GM18519 (cell line): ENCODE data around the gene TMCO4.

ENCODE experiments used
- ATAC-seq: cut with Tn5 transposase; IDR thresholded peaks from one replicate; pipeline ENCODE4 v1.9.1; 2021; ENCODE audit warnings: mild to moderate bottlenecking, moderate library complexity; ENCODE audit not compliant: unreplicated experiment, low FRiP score

Gene TMCO4

DNA sequence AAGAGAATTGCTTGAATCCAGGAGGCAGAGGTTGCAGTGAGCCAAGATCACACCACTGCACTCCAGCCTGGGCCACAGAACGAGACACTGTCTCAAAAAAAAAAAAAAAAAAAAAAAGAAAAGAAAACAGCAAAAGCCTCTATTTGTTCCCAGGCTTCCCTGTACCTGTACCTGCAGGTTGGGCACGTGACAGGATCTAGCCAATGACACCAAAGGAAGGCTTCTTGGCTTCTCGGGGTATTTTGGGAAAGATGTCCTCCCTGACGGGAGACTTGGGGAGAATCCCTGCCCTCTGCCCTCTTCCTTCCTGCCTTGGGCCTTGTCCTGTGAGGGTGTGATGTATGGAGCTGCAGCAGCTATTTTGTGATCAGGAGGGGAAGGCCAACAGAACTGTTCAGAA is 22.8 kb downstream of the TMCO4 start:
- no peak for ATAC-seq

DNA sequence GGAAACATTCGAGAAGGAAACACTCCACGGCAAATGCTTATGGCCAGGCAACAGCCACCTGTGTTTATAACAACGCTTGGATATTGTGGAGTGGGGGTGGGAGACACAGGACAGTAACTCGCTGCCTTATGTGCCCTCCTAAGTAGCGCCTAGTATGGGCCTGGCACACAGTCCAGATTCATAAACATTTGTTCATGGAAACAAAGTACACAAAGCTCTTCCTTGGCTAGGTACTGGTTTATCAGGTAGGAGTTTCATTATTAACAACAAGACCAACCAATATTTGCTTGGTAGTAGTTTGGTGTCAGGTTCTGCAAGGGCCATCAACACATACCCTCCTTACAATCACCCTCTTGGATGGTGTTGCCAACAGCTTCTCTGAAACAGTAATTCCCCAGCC is 23.4 kb downstream of the TMCO4 start:
- no peak for ATAC-seq

DNA sequence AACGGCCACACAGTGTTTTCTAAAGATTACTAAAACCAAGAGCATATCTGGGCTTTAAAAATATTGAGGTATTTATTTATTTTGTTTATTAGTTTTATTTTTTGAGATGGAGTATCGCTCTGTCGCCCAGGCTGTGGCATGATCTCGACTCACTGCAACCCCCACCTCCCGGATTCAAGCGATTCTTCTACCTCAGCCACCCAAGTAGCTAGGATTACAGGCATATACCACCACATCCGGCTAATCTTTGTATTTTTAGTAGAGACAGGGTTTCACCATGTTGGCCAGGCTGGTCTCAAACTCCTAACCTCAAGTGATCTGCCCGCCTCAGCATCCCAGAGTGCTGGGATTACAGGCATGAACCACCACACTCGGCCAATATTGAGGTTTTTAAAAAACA is 23.9 kb downstream of the TMCO4 start:
- ATAC-seq, result no peak

DNA sequence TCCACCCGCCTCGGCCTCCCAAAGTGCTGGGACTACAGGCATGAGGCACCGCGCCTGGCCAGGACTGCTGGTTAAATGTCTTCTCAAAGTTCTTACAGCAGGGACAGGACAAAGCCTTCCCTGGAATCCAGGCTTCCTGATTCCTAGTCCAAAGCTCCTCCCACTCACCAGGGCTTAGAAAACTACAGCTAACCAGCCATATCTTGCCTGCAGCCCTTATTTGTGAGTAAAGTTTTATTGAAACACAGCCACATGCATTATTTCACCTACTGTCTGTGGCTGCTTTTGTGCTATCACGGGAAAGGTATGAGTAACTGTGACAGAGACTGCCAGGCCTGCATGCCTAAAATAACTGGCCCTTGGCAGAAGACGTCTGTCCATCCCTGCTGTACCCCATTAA is 24.4 kb downstream of the TMCO4 start:
- ATAC-seq, result no peak

DNA sequence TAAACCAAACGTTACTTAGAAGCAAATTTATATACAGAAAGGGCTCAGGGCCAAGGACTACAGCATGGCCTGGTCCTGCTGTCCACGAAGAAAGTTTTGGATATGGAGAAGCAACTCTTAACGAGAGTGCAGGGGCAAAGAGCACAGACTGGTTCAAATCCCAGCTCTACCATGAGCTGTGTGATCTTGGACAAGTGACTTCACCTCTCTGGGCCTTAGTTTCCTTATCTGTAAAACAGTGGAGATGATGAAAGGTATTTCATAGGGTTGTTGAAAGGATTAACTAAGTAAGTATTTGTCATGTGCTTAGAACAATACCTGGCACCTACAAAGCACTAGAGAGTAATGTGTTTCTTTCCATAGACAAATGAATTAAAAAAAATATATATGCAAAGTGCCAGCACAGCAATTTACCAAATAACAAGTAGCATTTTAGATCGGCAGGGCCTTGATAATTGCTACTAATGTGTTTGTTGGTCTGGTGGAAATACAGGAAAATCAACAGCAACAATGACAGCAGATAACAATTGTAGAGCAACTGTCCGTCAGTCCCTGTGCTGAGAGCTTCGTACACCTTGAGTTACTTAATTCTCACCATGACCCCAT is 25.4 kb downstream of the TMCO4 start:
- no peak for ATAC-seq

DNA sequence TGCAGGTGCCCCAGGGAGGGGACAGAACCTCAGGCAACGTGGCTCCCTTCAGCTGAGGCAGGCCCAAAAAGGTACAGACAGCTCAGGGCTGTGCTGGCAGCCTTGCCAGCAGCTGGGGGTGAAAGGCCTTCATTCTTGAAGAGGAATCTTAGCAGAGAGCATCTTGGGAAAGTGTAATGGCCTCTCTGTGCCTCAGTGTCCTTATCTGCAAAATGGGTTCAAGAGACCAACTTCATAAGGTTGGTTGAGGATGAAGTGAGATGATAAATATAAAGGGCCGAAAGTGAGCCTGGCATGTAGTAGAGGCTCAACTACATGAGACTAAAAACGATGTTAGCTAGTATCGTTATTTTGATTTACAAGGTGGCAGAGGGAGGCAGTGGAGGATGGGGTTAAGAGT is 26.2 kb downstream of the TMCO4 start:
- ATAC-seq, result no peak

DNA sequence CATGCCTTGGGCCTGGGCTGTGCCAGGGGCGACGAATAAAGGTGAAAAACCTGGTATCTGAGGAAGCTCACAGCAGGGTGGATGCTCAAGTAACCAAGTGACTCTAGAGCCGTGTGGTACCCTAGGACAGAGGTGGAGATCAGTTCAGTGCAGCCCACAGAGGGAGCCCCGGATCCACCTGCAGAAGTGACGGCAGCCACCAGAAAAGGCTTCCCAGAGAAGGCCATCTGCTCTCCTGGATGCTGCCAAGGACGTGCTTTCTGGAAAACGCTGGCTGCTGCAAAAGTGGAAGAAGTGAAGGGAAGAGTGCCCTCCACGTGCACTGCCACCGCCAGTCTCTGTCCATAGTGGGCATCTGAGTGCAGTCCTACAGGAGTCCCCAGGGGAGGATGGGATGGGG is 27.7 kb downstream of the TMCO4 start:
- no peak for ATAC-seq

DNA sequence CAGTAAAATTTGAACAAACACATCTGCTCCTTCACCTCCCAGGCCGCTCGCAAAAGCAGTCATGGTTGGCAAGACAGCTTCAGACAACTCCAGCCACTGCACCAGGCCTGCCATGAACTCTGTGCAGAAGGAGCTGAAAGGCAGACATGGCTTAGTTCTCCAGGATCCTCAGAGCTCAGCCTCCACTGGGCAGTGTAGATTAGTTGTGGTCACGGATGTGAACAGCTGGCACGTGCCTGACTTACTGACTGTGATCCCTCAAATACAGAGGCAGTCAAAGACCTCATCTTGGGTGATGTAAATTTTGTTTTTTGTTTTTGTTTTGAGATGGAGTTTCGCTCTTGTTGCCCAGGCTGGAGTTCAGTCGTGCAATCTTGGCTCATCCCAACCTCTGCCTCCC is 28.4 kb downstream of the TMCO4 start:
- ATAC-seq, result no peak

DNA sequence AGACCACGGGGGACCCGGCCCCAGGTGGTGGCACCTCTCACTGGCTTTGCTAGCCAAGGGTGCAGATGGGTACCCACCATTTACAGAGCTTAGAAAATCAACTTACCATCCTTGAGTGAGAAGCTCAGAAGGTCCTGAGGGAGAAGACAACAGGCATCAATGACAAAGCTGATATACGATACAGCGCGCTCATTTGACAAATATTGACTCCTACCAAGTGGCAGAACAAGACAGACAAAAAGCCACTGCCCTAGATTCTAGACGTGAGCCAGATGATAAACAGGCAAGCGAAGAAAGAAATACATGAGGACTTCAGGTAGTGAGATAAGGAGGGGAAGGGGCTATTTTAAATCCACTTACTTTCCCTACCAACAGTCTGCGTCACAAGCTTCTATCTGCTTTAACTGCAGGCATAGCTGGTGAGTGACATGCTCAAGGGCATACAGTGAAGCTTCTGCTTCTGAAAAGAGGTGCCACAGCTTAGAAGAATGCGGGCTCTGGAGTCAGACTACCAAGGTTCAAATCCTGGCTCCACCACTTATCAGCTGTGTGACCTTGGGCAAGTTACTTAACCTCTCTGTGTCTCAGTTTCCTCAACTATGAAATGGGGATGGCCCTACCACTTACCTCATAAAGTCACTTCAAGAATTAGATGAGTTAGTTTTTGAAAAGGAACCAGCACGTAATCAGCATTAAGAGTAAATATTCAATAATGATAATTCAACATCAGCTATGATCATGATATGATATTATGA is 29.1 kb downstream of the TMCO4 start:
- no peak for ATAC-seq

DNA sequence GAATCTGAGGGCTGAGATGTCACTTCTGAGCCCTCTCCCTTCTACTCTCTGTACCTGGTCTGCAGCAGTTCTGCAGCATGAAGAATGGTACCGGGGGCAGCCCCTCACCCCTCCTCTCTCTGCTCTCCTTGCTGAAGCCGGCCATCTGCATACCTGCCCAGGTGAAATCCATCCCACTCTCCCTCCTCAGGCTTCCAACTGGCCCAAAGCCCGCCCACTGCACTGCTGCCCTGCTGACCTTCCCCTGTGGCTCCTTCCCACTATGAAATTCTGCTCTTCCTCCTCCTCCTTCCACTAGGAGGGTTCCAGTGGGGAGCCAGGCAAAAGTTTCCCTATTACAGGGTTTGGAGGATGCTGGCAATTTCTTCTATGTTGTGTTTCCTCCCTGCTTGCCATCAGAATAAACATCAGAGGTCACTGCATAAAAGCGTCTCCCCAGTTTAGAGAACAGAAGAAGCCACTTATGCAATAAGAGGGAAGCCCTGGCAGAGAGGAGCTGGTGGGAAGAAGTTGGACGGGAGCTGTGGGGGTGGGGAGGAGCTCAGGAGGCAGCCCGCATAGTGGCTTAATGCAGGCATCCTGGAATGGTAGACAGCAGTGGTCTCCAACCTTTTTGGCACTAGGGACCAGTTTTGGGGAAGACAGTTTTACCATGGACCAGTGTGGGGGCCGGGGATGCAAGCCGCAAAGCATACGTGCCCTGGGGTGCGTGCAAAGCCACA is 30.3 kb downstream of the TMCO4 start:
- ATAC-seq, result no peak

DNA sequence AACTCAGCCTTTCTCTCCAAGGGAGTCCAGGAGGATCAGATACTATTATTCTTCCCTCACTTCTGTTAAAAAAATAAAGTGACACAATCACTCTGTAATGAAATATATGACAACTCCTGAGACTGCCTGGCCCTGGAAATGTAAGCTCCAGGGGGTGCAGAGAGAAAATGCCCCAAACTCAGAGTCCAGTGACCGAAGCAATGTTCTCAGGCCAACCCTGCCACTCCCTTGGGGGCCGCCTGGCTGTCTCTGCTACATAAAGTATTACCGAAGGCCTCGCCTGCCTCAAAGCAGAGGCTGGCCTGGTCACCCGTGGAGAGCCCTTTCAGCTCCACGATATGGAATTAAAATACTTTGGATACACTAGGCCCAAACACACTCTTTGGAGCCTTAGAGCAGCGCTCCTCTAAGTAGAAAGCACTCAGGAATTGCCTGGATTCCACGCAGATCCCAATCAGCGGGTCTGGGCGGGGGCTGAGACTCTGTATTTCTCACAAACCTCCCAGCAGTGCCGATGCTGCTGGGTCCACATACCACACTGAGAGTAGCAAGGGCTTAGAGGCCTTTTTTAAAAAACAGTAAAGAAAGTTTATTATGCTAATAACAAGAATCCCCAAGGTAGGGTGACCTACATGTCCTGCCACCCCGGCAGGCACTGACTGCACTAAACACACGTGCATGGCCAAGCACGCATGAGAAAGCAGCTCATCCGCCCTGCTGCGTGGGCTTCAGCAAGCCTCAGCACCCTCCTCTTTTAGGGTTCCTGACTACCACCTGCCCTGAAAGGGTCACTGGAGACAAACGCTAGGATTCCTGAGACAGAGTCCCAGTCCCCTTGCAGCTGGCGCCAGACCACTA is 31.1 kb downstream of the TMCO4 start:
- ATAC-seq, result no peak

DNA sequence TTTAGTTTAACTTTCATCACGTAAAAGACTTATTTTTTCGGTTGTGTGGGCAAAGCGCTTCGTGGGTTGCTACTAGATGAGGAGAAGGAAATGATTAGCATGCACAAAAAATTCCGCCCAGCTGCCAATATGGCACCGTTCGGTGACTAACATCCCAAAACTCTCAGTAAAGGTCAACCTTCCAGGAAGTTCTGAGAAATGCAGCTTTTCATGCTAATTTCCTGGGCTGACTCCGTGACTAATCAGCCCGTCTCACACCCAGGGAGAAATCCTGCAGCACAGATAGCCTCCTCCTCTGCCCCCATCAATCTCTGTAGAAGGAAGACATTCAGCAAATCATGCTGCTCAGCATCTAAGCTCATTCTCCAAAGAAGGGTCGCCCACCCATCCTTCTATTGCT is 34.1 kb downstream of the TMCO4 start:
- ATAC-seq, result no peak

DNA sequence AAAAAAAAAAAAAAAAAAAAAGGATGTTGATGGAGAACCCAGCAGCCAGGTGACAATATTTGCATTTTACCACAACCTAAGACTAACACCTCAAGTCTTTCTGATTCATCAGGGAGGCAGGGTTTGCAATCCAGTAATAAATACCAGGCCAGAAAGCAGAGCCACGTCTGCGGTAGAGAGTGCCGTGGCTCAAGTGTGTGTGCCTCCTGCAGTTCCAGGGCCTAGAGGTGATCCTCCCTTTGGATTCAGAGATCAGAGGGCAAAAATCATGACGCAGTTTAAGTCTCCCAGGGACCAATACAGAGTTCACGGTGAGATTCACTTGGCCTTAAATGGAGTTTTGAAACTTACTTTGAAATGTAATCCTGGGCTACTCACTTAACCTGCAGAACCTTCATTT is 34.9 kb downstream of the TMCO4 start:
- no peak for ATAC-seq

DNA sequence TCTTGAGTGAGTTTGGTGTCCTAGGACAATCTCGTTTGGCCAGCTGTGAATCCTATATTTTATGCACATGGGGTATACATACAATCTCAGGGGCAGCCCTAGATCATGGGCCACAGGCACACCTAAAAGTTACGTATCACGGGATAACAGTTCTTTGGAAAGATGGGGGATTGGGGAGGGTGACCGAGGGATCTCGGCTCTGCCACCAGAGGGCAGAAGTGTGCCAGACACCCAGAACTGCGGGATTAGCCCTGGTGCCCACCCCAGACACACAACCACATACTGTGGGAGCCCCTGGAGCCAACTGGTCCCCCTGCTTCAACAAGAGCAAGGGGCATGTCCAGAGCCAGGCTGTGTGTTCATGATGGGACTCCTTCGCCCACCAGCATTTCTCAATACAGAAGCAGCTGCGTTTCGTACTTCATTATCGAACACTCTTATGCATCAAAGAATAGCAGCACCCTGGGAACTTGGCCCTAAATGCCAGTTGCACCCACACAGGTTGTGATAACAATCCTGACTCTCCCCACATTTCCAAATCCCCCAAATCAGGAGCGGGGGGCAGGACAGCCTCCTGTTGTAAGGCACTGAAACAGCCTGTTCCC is 37.4 kb downstream of the TMCO4 start:
- no peak for ATAC-seq

DNA sequence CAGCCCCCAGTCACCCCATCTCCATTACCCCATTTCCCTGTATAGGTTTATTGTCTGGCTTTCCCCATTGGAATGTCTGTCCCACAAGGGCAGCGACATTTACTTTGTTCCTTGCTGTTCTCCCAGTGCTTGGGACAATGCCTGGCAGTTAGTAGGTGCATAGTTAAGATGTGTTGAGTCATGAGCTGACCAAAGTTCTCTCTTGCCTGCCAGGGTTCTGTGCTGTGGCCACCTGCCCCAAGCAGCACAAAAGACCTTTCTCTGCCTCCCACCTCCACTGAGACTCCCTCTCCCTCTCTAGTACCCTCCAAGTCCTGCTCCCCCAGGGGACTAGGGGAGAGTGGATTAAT is 40.0 kb downstream of the TMCO4 start:
- no peak for ATAC-seq

DNA sequence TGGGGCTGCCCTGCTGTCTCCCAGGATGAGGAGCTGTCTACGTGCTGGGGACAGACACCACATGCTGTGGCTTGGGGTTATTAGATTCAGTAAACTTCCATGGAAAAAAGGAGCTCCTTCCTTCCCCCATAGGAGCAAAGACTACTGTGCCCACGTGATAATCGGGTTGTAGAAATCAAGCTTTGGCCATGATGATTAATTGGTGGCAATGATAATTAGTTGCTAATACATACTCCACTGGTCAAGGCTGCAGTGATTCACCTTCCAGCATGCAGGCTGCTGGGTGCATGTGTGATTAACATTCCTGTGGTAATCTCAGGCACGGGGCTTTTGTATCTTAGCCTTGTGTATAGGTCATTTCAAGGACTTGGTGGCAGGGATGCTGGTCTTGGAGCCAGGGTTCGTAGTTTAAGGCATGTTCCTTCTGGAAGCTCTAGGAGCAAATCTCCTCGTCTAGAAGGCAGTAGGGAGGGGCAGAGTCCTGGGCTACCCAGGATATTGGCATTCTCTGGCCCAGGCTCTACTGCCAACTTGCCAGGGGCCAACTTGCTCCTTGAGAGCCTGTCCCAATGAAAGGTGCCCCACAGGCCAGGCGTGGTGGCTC is 41.4 kb downstream of the TMCO4 start:
- no peak for ATAC-seq

DNA sequence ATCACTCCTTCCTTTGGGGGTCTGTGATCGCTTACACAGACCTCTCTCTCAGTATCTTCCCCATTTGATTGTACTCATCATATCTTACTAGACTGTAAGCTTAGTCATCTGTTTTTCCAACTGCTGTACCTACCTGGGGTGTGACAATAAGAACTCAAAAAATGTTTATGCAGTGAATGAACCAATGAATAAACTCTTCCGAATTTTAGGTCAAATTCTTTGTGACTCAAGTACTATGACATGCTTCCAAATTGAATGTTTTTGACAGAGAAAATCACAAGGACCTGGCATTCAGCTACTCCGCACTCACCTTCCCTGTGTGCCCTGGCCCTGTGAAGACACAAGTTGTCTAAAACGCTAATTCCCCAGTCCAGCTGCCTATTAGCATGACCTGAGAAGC is 42.1 kb downstream of the TMCO4 start:
- no peak for ATAC-seq

DNA sequence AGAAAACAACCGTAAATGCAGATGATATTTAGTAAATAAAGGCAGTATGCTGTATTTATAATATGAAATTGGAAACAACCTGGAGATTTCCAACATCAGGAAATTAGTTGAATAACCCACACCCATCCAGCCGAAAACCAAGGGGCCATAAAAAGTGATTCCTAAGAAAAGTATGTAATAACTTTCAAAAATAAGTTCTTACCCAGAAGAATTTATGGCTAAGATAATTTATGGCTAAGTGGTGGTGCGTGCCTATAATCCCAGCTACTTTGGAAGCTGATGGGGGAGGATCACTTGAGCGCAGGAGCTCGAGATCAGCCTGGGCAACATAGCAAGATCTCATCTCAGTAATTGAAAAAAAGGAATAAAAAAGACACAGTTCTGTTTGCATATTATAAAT is 43.2 kb downstream of the TMCO4 start:
- ATAC-seq, result no peak

DNA sequence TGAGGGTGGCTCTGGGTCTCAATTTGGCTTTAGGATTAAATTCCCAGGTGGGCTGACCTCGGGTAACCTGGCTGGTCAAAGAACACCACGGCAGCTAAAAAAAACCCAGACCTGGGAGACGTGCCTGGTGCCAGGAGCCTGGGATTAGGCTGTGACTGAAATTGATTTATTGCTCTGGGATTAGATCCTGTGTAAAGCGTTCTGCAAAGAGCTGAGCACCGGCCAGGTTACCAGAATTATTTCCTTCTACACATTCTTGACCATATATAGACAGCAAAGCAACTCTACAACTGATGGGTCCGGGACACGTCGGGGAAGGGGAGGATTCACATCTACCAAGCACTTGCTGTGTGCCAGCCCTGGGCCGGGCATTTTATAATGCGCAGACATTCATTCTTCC is 45.2 kb downstream of the TMCO4 start:
- ATAC-seq, result no peak

DNA sequence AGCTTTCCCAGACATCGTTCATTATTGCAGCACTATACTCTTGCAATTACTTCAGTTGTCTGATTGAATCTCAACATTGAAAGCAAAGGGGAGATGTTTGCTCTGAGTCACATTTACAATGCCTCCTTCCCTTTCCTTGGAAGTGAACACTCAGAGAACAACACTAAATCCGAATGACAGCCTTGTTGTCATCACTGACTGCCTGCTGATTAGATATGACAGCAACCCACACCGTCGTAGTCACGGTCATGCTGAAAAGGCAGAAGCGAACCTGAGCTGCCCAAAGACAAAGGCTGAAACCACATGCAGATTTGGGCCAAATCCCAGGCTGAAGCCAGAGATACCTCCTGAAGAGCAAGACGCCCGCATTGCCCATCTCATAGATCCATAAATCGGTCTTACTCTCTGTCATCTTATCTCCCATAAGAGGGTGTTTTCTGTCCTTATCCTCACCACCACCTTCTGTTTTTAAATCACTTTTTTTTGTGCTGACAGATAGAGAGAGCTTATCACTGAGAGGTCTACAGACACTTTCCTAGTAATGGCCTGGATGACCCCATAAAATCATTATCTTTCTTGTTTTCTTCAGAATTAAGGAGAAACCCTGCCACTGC is 47.5 kb downstream of the TMCO4 start:
- ATAC-seq, result no peak
